Upper lobe of left lung (tissue), 4 donors: ENCODE measurements around the gene TMEM217.

Experiments used
- EP300 ChIP-seq, 4 donors: sonication (generic); formaldehyde crosslinking; IDR thresholded peaks; one replicate each; pipeline ENCODE4 v1.5.1; 2017; ENCODE audit warnings: antibody characterized with exemption in 4 of 4, control low read depth in 2 of 4
- POLR2AphosphoS5 ChIP-seq, 2 donors: sonication (generic); formaldehyde crosslinking; IDR thresholded peaks; one replicate each; pipeline ENCODE4 v1.5.1; 2017; ENCODE audit warnings: antibody characterized with exemption in 2 of 2
- TF ChIP-seq, protein P1 (sequence below), 6 experiments: fragments of 450-650 bp in 4 of 6; fragments of 200-600 bp in 2 of 6; sonication (generic) in 2 of 6; IDR thresholded peaks; one replicate each; pipeline ENCODE4 v1.5.1; 2016 to 2019; ENCODE audit warnings: antibody characterized with exemption in 6 of 6

DNA sequence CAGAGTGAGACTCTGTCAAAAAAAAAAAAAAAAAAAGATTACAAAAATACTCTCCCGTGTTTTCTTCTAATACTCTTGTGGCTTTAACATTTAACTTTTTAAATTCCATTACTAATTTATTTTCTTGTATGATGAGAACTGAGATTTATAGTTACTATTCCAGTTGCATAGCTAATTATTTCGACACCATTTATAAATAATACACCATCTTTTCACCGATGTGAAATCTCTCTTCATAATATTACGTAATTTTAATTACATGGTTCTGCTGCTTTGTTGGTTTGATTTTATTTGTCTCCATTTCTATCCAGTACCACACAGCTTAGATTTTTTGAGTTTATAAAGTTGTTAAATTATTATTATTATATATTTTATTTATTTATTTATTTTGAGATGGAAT, 42.0 kb upstream of the TMEM217 start:
- TF ChIP-seq, protein P1, sequence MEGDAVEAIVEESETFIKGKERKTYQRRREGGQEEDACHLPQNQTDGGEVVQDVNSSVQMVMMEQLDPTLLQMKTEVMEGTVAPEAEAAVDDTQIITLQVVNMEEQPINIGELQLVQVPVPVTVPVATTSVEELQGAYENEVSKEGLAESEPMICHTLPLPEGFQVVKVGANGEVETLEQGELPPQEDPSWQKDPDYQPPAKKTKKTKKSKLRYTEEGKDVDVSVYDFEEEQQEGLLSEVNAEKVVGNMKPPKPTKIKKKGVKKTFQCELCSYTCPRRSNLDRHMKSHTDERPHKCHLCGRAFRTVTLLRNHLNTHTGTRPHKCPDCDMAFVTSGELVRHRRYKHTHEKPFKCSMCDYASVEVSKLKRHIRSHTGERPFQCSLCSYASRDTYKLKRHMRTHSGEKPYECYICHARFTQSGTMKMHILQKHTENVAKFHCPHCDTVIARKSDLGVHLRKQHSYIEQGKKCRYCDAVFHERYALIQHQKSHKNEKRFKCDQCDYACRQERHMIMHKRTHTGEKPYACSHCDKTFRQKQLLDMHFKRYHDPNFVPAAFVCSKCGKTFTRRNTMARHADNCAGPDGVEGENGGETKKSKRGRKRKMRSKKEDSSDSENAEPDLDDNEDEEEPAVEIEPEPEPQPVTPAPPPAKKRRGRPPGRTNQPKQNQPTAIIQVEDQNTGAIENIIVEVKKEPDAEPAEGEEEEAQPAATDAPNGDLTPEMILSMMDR (IDR thresholded peaks at IDR 0.05), result no peak
- TF ChIP-seq POLR2AphosphoS5 (IDR thresholded peaks at IDR 0.05) (no peak), EP300 (IDR thresholded peaks at IDR 0.05) (no peak)
